Kidney epithelial cell (primary cell): ENCODE measurements around the gene PSMB9. TPM values are rescaled to one million over a fixed set of nuclear protein-coding genes. Genes with fewer than 3 reads are reported as not detected.

Experiments used
- DNase-seq: peaks from one replicate; pipeline ENCODE4 v3.0.0-alpha.2; 2010; ENCODE audit warnings: low read depth
- H3K27me3 ChIP-seq: 2 replicates; pipeline ENCODE4 v1.6.0; 2011; ENCODE audit warnings: low read length; ENCODE audit not compliant: control insufficient read depth, insufficient read depth
- H3K36me3 ChIP-seq: 2 replicates; pipeline ENCODE4 v1.5.1; 2011; ENCODE audit warnings: low read length; ENCODE audit not compliant: control insufficient read depth, insufficient read depth
- H3K4me3 ChIP-seq: 2 replicates; pipeline ENCODE4 v1.5.1; 2011; ENCODE audit warnings: low read depth, mild to moderate bottlenecking, control low read depth, low read length
- total RNA-seq: library from RNA; depleted of rRNA; stranded (reverse); fragments of >200 nt; gene quantifications from 2 replicates; pipeline ENCODE4 v1.2.3, GENCODE V29; 2015
- TF ChIP-seq, protein P1 (sequence below): IDR thresholded peaks from 2 replicates; pipeline ENCODE4 v1.5.1; 2011; ENCODE audit warnings: mild to moderate bottlenecking, moderate library complexity, low read length, control low read depth, inconsistent platforms; ENCODE audit not compliant: insufficient read depth, poor library complexity, severe bottlenecking

Gene PSMB9
- total RNA-seq, 1 donor from 2014 or later = 23.0 TPM

DNA sequence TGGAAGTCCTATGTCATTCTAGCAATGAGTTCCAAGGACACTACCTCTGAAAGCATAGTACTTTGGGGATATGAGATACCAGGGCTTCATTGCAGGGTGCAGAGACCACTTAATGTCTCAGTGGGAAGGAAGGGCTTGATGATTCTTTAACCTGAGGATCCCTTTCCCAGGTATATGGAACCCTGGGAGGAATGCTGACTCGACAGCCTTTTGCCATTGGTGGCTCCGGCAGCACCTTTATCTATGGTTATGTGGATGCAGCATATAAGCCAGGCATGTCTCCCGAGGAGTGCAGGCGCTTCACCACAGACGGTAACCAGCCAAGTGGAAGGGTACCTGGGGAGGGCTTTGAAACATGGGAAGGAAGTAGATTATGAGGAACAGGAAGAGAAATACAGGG is 4.2 kb downstream of the PSMB9 start:
- Histone ChIP-seq H3K4me3 (no peak overlapping the region), H3K27me3 (no peaks in the 10 kb centered on the region), H3K36me3 (no peaks in the 10 kb centered on the region)
- TF ChIP-seq, protein P1, sequence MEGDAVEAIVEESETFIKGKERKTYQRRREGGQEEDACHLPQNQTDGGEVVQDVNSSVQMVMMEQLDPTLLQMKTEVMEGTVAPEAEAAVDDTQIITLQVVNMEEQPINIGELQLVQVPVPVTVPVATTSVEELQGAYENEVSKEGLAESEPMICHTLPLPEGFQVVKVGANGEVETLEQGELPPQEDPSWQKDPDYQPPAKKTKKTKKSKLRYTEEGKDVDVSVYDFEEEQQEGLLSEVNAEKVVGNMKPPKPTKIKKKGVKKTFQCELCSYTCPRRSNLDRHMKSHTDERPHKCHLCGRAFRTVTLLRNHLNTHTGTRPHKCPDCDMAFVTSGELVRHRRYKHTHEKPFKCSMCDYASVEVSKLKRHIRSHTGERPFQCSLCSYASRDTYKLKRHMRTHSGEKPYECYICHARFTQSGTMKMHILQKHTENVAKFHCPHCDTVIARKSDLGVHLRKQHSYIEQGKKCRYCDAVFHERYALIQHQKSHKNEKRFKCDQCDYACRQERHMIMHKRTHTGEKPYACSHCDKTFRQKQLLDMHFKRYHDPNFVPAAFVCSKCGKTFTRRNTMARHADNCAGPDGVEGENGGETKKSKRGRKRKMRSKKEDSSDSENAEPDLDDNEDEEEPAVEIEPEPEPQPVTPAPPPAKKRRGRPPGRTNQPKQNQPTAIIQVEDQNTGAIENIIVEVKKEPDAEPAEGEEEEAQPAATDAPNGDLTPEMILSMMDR = no peak
- DNase-seq = no peak

DNA sequence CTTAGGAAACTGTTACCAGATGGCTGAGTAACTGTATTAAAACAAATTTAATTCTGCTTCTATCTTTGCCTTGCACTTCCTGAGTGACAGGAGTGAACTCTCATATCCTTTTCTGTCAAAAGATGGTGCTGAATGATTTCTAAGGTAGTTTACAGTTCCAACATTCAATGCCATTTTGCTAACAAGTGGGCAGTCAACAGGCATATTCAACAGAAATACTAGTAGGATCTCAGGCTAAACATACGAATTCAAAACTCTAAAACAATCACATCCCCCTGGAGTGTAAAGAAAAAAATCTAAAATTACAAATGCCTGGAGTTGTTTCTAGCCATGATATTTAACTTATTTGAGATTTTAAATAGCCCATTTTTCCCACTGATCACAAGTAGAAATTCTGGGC is 6.7 kb downstream of the PSMB9 start:
- Histone ChIP-seq H3K4me3 (no peak overlapping the region), H3K27me3 (peaks cover under 1% of the 10 kb centered on the region), H3K36me3 (no peaks in the 10 kb centered on the region)
- TF ChIP-seq, protein P1 = no peak
- no peak for DNase-seq

DNA sequence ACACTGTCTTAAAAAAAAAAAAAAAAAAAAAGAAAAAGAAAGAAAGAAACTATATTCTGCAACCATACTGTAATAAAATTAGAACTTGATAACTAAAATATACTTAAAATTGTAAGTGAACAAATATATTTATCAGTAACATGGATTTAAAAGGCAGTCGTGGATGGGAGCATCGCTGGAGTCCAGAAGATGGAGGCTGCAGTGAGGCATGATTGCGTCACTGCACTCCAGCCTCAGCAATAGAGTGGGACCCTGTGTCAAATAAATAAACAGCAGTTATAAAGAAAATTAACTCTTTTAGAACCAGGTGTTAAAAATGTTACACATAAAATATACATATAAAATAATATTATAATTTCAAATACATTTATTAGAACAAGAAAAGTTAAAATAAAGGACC is 8.7 kb downstream of the PSMB9 start:
- Histone ChIP-seq H3K36me3 (no peaks in the 10 kb centered on the region), H3K4me3 (no peak overlapping the region), H3K27me3 (peaks cover 8% of the 10 kb centered on the region)
- DNase-seq = no peak
- TF ChIP-seq, protein P1 = no peak

DNA sequence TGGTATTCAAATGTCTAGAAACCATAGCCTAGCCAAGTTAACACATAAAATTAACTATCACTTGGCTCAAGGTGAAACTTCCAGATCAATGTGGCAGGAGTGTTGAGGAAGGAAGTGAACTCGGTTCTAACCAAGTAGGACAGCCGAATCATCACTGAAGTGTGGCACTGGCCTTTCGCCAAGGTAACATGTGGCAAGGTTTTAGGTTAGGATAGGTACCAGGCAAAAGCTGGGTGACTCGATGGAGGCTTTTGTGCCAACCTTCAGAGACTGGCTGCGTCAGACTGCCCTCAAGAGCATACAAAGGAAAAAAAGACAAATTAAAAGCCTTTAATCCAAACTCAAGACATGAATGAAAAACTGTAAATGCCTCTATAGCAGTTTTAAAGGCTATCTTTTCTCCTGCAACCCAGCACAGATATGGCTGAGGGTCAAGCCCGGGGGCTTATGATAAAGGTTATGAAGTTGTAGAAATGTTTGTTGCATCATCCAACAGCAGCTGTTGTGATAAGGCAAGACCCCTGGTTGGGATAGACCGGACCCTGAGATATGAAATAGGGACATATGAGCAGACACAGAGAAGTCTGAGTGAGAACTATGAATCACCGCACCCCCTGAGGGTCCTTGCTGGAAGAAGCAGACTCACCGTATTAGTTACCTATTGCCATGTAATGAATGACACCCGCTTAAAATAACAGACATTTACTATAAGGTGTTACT is 11.9 kb downstream of the PSMB9 start:
- DNase-seq = no peak
- Histone ChIP-seq H3K36me3 (no peaks in the 10 kb centered on the region), H3K27me3 (peaks cover 13% of the 10 kb centered on the region), H3K4me3 (no peak overlapping the region)
- TF ChIP-seq, protein P1 = no peak

DNA sequence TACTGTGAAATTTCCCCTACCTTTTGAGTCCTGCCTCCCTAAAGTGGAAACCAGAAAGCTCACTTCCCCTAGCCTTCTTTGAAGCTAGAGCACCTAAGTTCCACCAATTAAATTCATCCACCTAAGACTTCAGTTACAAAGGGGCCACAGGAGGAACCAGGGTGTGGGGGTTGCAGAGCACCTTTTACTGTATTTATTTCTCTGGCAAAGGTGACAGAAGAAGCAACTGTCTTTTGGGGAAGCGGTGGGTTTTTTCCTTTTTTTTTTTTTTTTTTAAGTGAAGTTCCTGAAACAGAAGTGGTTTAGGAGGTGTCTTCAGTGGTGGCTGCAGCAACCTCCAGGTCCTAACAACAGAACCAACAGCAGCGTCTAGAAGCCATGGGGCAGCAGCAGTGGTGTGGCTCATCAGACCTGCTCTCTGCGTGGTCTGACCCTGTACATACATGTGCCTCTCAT is 13.1 kb downstream of the PSMB9 start:
- no peak for DNase-seq
- TF ChIP-seq, protein P1 = no peak
- peaks cover 13% of the 10 kb centered on the region for H3K27me3 ChIP-seq
- no peaks in the 10 kb centered on the region for H3K36me3 ChIP-seq
- H3K4me3 ChIP-seq = no peak overlapping the region
